ENCODE measurements around the gene TGIF2. TPM values are rescaled to one million over a fixed set of nuclear protein-coding genes. Genes with fewer than 3 reads are reported as not detected.
A peak's percentile ranks its signal among the peaks of the same experiment; 100 is the strongest.

TGIF2 gene
- total and polyA plus RNA-seq, 2 experiments from 2014 or later, result 6.7 to 9.3 TPM

- 27 to 29% methylated on average over 5 of the region's 5 CpGs for WGBS, 2 experiments (ENCODE audit: low coverage in 1 of 2, low lambda C conversion rate in 2 of 2, missing lambda C conversion rate in 2 of 2)
- H3K36me3 ChIP-seq (ENCODE audit: low read depth), result no peaks in the 10 kb centered on the region
- no peaks in the 10 kb centered on the region for H4K20me1 ChIP-seq (ENCODE audit: insufficient read depth)
- H3K9ac ChIP-seq, result no peak overlapping the region
- in situ Hi-C loops (cut with MboI), result no loop called here
- H3K4me1 ChIP-seq (ENCODE audit: insufficient read depth), result 0 out of 2 replicates have a peak, but pooled peaks cover 1% of the 10 kb centered on the region
- no peak for TF ChIP-seq EZH2phosphoT487 (IDR thresholded peaks at IDR 0.05; ENCODE audit: insufficient read depth, low read depth)
- no peak for TF ChIP-seq EZH2 (IDR thresholded peaks at IDR 0.05; ENCODE audit: insufficient read depth, poor library complexity, severe bottlenecking)
- H3K9me3 ChIP-seq (ENCODE audit: low read depth), result no peaks in the 10 kb centered on the region
- H3K4me3 ChIP-seq, result no peak overlapping the region
- no peaks in the 10 kb centered on the region; the same call in 1 of the 2 replicates for H3F3A ChIP-seq (ENCODE audit: insufficient read depth)
- H3K27ac ChIP-seq, result no peak overlapping the region
- no peaks in the 10 kb centered on the region for H3K79me2 ChIP-seq (ENCODE audit: insufficient read depth)
- no peak overlapping the region for H3K4me2 ChIP-seq (ENCODE audit: unreplicated experiment)
- no peak for DNase-seq
- no peaks in the 10 kb centered on the region for H3K27me3 ChIP-seq (replicated peaks; ENCODE audit: insufficient read depth)
- H2AFZ ChIP-seq, result 0 out of 2 replicates have a peak overlapping the region, but pooled peaks have one; percentile 8
- H3K9me2 ChIP-seq (ENCODE audit: insufficient read depth), result no peaks in the 10 kb centered on the region
Observed at GRCh38 chr20:36599912-36600345, 26.5 kb downstream of the TGIF2 start.

GRCh38 chr20:36601540-36601939 is 28.1 kb downstream of the TGIF2 start:
- Histone ChIP-seq H4K20me1 (ENCODE audit: insufficient read depth) (no peaks in the 10 kb centered on the region), H3K9me3 (ENCODE audit: low read depth) (no peaks in the 10 kb centered on the region), H3K79me2 (ENCODE audit: insufficient read depth) (peaks cover 10% of the 10 kb centered on the region), H3K36me3 (ENCODE audit: low read depth) (no peaks in the 10 kb centered on the region), H3K9ac (no peak overlapping the region), H3K27me3 (replicated peaks; ENCODE audit: insufficient read depth) (no peaks in the 10 kb centered on the region), H3K9me2 (ENCODE audit: insufficient read depth) (no peaks in the 10 kb centered on the region), H3K4me1 (ENCODE audit: insufficient read depth) (0 out of 2 replicates have a peak, but pooled peaks cover 4% of the 10 kb centered on the region), H2AFZ (no peak overlapping the region), H3K27ac (no peak overlapping the region), H3K4me3 (no peak overlapping the region), H3K4me2 (ENCODE audit: unreplicated experiment) (no peak overlapping the region), H3F3A (ENCODE audit: insufficient read depth) (peaks cover 2% of the 10 kb centered on the region; the same call in 1 of the 2 replicates)
- DNase-seq, result no peak
- in situ Hi-C loops (cut with MboI), result no loop called here
- TF ChIP-seq EZH2 (IDR thresholded peaks at IDR 0.05; ENCODE audit: insufficient read depth, poor library complexity, severe bottlenecking) (no peak), EZH2phosphoT487 (IDR thresholded peaks at IDR 0.05; ENCODE audit: insufficient read depth, low read depth) (no peak)
- 34 to 67% methylated on average over 1 of the region's 1 CpG for WGBS, 2 experiments (ENCODE audit: low coverage in 1 of 2, low lambda C conversion rate in 2 of 2, missing lambda C conversion rate in 2 of 2)

- WGBS, 2 experiments (ENCODE audit: low coverage in 1 of 2, low lambda C conversion rate in 2 of 2, missing lambda C conversion rate in 2 of 2), result 40 to 49% methylated on average over 15 of the region's 15 CpGs
Observed at GRCh38 chr20:36604952-36605398, 31.6 kb downstream of the TGIF2 start.

GRCh38 chr20:36605399-36606157 is 32.2 kb downstream of the TGIF2 start, which contains the start of gene RAB5IF:
Gene RAB5IF, plus strand, starts transcription at chr20:36605779. Its CDS starts 173 bp downstream, at chr20:36605952.
- Histone ChIP-seq H3K4me1 (ENCODE audit: insufficient read depth) (peaks cover 14% of the 10 kb centered on the region), H3K9me3 (ENCODE audit: low read depth) (no peaks in the 10 kb centered on the region), H3F3A (ENCODE audit: insufficient read depth) (peaks cover 3% of the 10 kb centered on the region; the same call in 1 of the 2 replicates), H3K9ac (peak within 1 kb of the TSS; percentile 89), H4K20me1 (ENCODE audit: insufficient read depth) (no peaks in the 10 kb centered on the region), H2AFZ (peak within 1 kb of the TSS; percentile 99), H3K4me2 (ENCODE audit: unreplicated experiment) (peak within 1 kb of the TSS; percentile 99), H3K27me3 (replicated peaks; ENCODE audit: insufficient read depth) (no peaks in the 10 kb centered on the region), H3K36me3 (ENCODE audit: low read depth) (peaks cover 21% of the 10 kb centered on the region), H3K27ac (peak within 1 kb of the TSS; percentile 65), H3K4me3 (peak within 1 kb of the TSS; percentile 94), H3K9me2 (ENCODE audit: insufficient read depth) (no peaks in the 10 kb centered on the region), H3K79me2 (ENCODE audit: insufficient read depth) (peaks cover 44% of the 10 kb centered on the region)
- peak; percentile 99 for DNase-seq
- WGBS, 2 experiments (ENCODE audit: low coverage in 1 of 2, low lambda C conversion rate in 2 of 2, missing lambda C conversion rate in 2 of 2), result 1% methylated on average over 65 to 90 of the region's 90 CpGs
- TF ChIP-seq EZH2phosphoT487 (IDR thresholded peaks at IDR 0.05; ENCODE audit: insufficient read depth, low read depth), result no peak
- TF ChIP-seq EZH2 (IDR thresholded peaks at IDR 0.05; ENCODE audit: insufficient read depth, poor library complexity, severe bottlenecking), result no peak
- in situ Hi-C loops (cut with MboI), result no loop called here

More at GRCh38 chr20:36604952-36605398, 31.6 kb downstream of the TGIF2 start:
- no peaks in the 10 kb centered on the region for H3K9me2 ChIP-seq (ENCODE audit: insufficient read depth)
- H2AFZ ChIP-seq, result peak overlapping the region; percentile 99
- peak overlapping the region; percentile 85 for H3K4me2 ChIP-seq (ENCODE audit: unreplicated experiment)
- no peaks in the 10 kb centered on the region for H3K9me3 ChIP-seq (ENCODE audit: low read depth)
- in situ Hi-C loops (cut with MboI), result no loop called here
- H3K9ac ChIP-seq, result peak overlapping the region; percentile 70
- H3F3A ChIP-seq (ENCODE audit: insufficient read depth), result peaks cover 3% of the 10 kb centered on the region; the same call in 1 of the 2 replicates
- H4K20me1 ChIP-seq (ENCODE audit: insufficient read depth), result no peaks in the 10 kb centered on the region
- no peak for TF ChIP-seq EZH2phosphoT487 (IDR thresholded peaks at IDR 0.05; ENCODE audit: insufficient read depth, low read depth)
- TF ChIP-seq EZH2 (IDR thresholded peaks at IDR 0.05; ENCODE audit: insufficient read depth, poor library complexity, severe bottlenecking), result no peak
- DNase-seq, result no peak
- H3K27me3 ChIP-seq (replicated peaks; ENCODE audit: insufficient read depth), result no peaks in the 10 kb centered on the region
- peaks cover 16% of the 10 kb centered on the region for H3K36me3 ChIP-seq (ENCODE audit: low read depth)
- H3K27ac ChIP-seq, result peak overlapping the region; percentile 53
- peaks cover 43% of the 10 kb centered on the region for H3K79me2 ChIP-seq (ENCODE audit: insufficient read depth)
- peaks cover 14% of the 10 kb centered on the region for H3K4me1 ChIP-seq (ENCODE audit: insufficient read depth)
- peak overlapping the region; percentile 68 for H3K4me3 ChIP-seq

Measured in GM23248 (cell line).